OCI-LY3 (cell line): Measurements from ENCODE around the gene PITRM1.

Experiments used
- EZH2phosphoT487 ChIP-seq: fragments of 200-600 bp; shearing (Covaris generic); IDR thresholded peaks from 2 replicates; pipeline ENCODE4 v1.6.1; 2018; ENCODE audit warnings: antibody characterized with exemption, mixed run types, low read depth
- TF ChIP-seq, protein P1 (sequence below): fragments of 200-600, 300-600 bp; sonication (generic); IDR thresholded peaks from 2 replicates; pipeline ENCODE4 v1.5.1; 2014; ENCODE audit warnings: antibody characterized with exemption, low read length, low read depth

DNA sequence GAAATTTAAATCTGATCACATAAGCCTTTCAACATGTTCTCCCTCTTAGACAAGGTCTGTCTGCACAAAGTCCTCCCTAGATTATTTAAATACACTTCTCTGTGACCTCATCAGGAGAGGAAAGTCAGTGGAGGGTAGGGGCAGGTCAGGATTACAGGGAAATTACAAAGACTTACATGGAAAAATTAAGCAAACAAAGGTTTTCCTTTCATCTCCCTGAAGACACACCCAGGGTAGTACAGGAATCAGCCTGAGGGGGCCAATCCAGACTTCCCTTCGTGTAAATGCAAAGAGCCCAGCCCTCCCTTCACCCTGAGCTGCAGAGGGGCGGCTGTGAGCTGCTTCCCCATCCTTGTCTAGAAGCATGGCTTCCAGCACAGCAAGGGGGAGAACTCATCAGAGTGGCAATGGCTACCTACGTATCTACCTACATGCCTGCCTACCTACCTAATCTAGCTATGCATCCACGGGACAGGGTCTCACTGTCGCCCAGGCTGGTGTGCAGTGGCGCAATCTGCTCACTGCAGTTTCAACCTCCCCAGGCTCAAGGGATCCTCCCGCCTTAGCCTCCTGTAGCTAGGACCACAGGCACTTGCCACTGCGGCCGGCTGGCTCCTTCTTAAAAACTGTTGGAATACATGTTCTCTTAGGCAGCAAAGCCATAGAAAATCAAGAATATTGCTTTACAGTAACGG lies 33.2 kb downstream of the PITRM1 start:
- TF ChIP-seq, protein P1, sequence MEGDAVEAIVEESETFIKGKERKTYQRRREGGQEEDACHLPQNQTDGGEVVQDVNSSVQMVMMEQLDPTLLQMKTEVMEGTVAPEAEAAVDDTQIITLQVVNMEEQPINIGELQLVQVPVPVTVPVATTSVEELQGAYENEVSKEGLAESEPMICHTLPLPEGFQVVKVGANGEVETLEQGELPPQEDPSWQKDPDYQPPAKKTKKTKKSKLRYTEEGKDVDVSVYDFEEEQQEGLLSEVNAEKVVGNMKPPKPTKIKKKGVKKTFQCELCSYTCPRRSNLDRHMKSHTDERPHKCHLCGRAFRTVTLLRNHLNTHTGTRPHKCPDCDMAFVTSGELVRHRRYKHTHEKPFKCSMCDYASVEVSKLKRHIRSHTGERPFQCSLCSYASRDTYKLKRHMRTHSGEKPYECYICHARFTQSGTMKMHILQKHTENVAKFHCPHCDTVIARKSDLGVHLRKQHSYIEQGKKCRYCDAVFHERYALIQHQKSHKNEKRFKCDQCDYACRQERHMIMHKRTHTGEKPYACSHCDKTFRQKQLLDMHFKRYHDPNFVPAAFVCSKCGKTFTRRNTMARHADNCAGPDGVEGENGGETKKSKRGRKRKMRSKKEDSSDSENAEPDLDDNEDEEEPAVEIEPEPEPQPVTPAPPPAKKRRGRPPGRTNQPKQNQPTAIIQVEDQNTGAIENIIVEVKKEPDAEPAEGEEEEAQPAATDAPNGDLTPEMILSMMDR = no peak
- TF ChIP-seq EZH2phosphoT487 = no peak
